Caco-2 (cell line): ENCODE measurements around the gene VENTX. TPM values are rescaled to one million over a fixed set of nuclear protein-coding genes. Genes with fewer than 3 reads are reported as not detected.

Experiments used
- Bru-seq: library from RNA; stranded (reverse); fragments of 400-500 nt; gene quantifications from one replicate; lab custom pipeline; 2021; lab: Mats Ljungman, UMichigan
- BruChase-seq, 2 experiments: library from RNA; stranded (reverse); fragments of 400-500 nt; gene quantifications; one replicate each; lab custom pipeline; 2021; lab: Mats Ljungman, UMichigan
- BruUV-seq: library from RNA; stranded (reverse); fragments of 400-500 nt; replicated peaks from 2 replicates; lab custom pipeline; 2021; lab: Mats Ljungman, UMichigan
- CTCF ChIA-PET: fragments of 300-600 bp; sonication (Branson Sonifier 250); formaldehyde crosslinking; loops from one replicate; lab custom pipeline; 2022; ENCODE audit warnings: antibody characterized with exemption; lab: Charles Lee
- POLR2A ChIA-PET: fragments of 300-600 bp; sonication (Branson Sonifier 250); formaldehyde crosslinking; loops from one replicate; lab custom pipeline; 2022; ENCODE audit warnings: antibody characterized with exemption; lab: Charles Lee
- DNase-seq, 2 experiments: peaks; one replicate each; pipeline versions ENCODE4 v3.0.0 to v3.0.0-alpha.2; 2020 to 2022
- H3K27me3 ChIP-seq: replicated peaks from 2 replicates; pipeline ENCODE4 v1.6.0; 2011; ENCODE audit warnings: low read length; ENCODE audit not compliant: control insufficient read depth, insufficient read depth
- H3K36me3 ChIP-seq: 2 replicates; pipeline ENCODE4 v1.5.1; 2011; ENCODE audit warnings: low read length; ENCODE audit not compliant: control insufficient read depth, insufficient read depth
- H3K4me1 ChIP-seq: fragments of 250-450 bp; sonication (Bioruptor Pico); 2 replicates; pipeline ENCODE4 v1.5.1; 2020; ENCODE audit warnings: mild to moderate bottlenecking
- H3K4me3 ChIP-seq: 2 replicates; pipeline ENCODE4 v1.5.1; 2011; ENCODE audit warnings: low read depth, mild to moderate bottlenecking, control low read depth, low read length
- H3K9me3 ChIP-seq: fragments of 250-450 bp; sonication (Bioruptor Pico); 2 replicates; pipeline ENCODE4 v1.5.1; 2020; ENCODE audit warnings: mild to moderate bottlenecking, moderate library complexity
- H3K27ac Mint-ChIP-seq: one replicate; pipeline ENCODE4 v1.8.0; 2022; ENCODE audit warnings: mixed read lengths; ENCODE audit not compliant: unreplicated experiment
- H3K27me3 Mint-ChIP-seq: one replicate; pipeline ENCODE4 v1.8.0; 2022; ENCODE audit warnings: mixed read lengths; ENCODE audit not compliant: insufficient read depth, unreplicated experiment
- H3K36me3 Mint-ChIP-seq: one replicate; pipeline ENCODE4 v1.8.0; 2022; ENCODE audit warnings: mild to moderate bottlenecking, mixed read lengths; ENCODE audit not compliant: insufficient read depth, unreplicated experiment
- H3K4me1 Mint-ChIP-seq: one replicate; pipeline ENCODE4 v1.8.0; 2022; ENCODE audit warnings: low read depth, mixed read lengths; ENCODE audit not compliant: unreplicated experiment
- H3K4me3 Mint-ChIP-seq: one replicate; pipeline ENCODE4 v1.8.0; 2022; ENCODE audit warnings: mild to moderate bottlenecking, moderate library complexity, mixed read lengths; ENCODE audit not compliant: unreplicated experiment
- H3K9me3 Mint-ChIP-seq: one replicate; pipeline ENCODE4 v1.8.0; 2022; ENCODE audit warnings: mixed read lengths; ENCODE audit not compliant: unreplicated experiment
- CTCF ChIP-seq, 2 experiments: fragments of 200-600 bp in 1 of 2; IDR thresholded peaks; 1 replicate in 1 of 2; 2 replicates in 1 of 2; pipeline versions ENCODE4 v1.5.1 to v1.8.0; 2011 to 2022; ENCODE audit warnings: antibody characterized with exemption in 1 of 2, control low read depth in 1 of 2, inconsistent platforms in 1 of 2, low read depth in 1 of 2, low read length in 1 of 2, mild to moderate bottlenecking in 1 of 2, moderate library complexity in 1 of 2; ENCODE audit not compliant: insufficient read depth in 1 of 2, severe bottlenecking in 1 of 2, unreplicated experiment in 1 of 2
- intact Hi-C: fragments of 100-400 bp; cut with micrococcal nuclease; formaldehyde crosslinking; loops from one replicate; pipeline ENCODE4 v1.10.0; 2022; ENCODE audit not compliant: unreplicated experiment
- long read RNA-seq: library from polyadenylated mRNA; stranded (forward); transcript quantifications from one replicate; pipeline ENCODE4 v2.0.0, GENCODE V29; 2022
- total RNA-seq: library from RNA; stranded (reverse); gene quantifications from 2 replicates; pipeline ENCODE4 v1.2.3, GENCODE V29; 2022

VENTX gene
- total RNA-seq = 0.12 TPM in 1 of 2 replicates, not detected in the other
- Bru-seq, nascent RNA = percentile 21 among the genes with signal in this experiment
- not detected for BruChase-seq, experiment 1, labeled RNA remaining after a 2-hour chase
- BruChase-seq, experiment 2, labeled RNA remaining after a 6-hour chase = percentile 13 among the genes with signal in this experiment
- long read RNA-seq = 0 reads

- DNase-seq = no peak
- Histone ChIP-seq H3K36me3 (no peaks in the 10 kb centered on the region), H3K4me3 (peak within 1 kb of the TSS; percentile 38), H3K9me3 (no peaks in the 10 kb centered on the region), H3K4me1 (peaks cover 21% of the 10 kb centered on the region), H3K27me3 (no peaks in the 10 kb centered on the region; the same call in none of the 2 replicates)
- Mint-ChIP-seq H3K36me3 (peaks cover 7% of the 10 kb centered on the region), H3K27me3 (peaks cover 3% of the 10 kb centered on the region), H3K4me3 (peak within 1 kb of the TSS; percentile 63), H3K9me3 (no peaks in the 10 kb centered on the region), H3K27ac (no peak within 1 kb of the TSS), H3K4me1 (peaks cover 9% of the 10 kb centered on the region)
- POLR2A ChIA-PET = no interaction called here
- TF ChIP-seq CTCF (IDR thresholded peaks at IDR 0.05; ENCODE audit: insufficient read depth in 1 of 2, low read depth in 1 of 2, low read length in 1 of 2, severe bottlenecking in 1 of 2, unreplicated experiment in 1 of 2) = no peak
- no TSS peak for BruUV-seq
- intact Hi-C loops = no loop called here
- CTCF ChIA-PET = no interaction called here
Measured at GRCh38 chr10:133237588-133238465, at the start of gene VENTX. VENTX (plus strand) TSS chr10:133237855; CDS start chr10:133237915, 60 bp downstream.

GRCh38 chr10:133187906-133188681 lies 49.6 kb upstream of the VENTX start:
- H3K27ac Mint-ChIP-seq = no peak overlapping the region
- H3K9me3 ChIP-seq = peaks cover 4% of the 10 kb centered on the region
- H3K4me3 ChIP-seq = no peak overlapping the region
- no peaks in the 10 kb centered on the region; the same call in 1 of the 2 replicates for H3K27me3 ChIP-seq
- H3K4me1 Mint-ChIP-seq = no peaks in the 10 kb centered on the region
- H3K36me3 Mint-ChIP-seq = no peaks in the 10 kb centered on the region
- POLR2A ChIA-PET = no interaction called here
- BruUV-seq = no TSS peak
- no peak overlapping the region for H3K4me3 Mint-ChIP-seq
- peaks cover 13% of the 10 kb centered on the region for H3K9me3 Mint-ChIP-seq
- peaks cover 13% of the 10 kb centered on the region for H3K27me3 Mint-ChIP-seq
- CTCF ChIA-PET = no interaction called here
- TF ChIP-seq CTCF (IDR thresholded peaks at IDR 0.05; ENCODE audit: insufficient read depth in 1 of 2, low read depth in 1 of 2, low read length in 1 of 2, severe bottlenecking in 1 of 2, unreplicated experiment in 1 of 2) = no peak
- no peaks in the 10 kb centered on the region for H3K4me1 ChIP-seq
- intact Hi-C loops = no loop called here
- H3K36me3 ChIP-seq = no peaks in the 10 kb centered on the region
- no peak for DNase-seq

- no peaks in the 10 kb centered on the region for H3K4me1 Mint-ChIP-seq
- peaks cover 14% of the 10 kb centered on the region for H3K27me3 Mint-ChIP-seq
- Histone ChIP-seq H3K4me1 (no peaks in the 10 kb centered on the region), H3K9me3 (peaks cover 4% of the 10 kb centered on the region), H3K4me3 (no peak overlapping the region), H3K36me3 (no peaks in the 10 kb centered on the region), H3K27me3 (no peaks in the 10 kb centered on the region; the same call in 1 of the 2 replicates)
- POLR2A ChIA-PET = no interaction called here
- intact Hi-C loops = no loop called here
- peaks cover 25% of the 10 kb centered on the region for H3K9me3 Mint-ChIP-seq
- H3K27ac Mint-ChIP-seq = no peak overlapping the region
- no peaks in the 10 kb centered on the region for H3K36me3 Mint-ChIP-seq
- no TSS peak for BruUV-seq
- no peak for TF ChIP-seq CTCF (IDR thresholded peaks at IDR 0.05; ENCODE audit: insufficient read depth in 1 of 2, low read depth in 1 of 2, low read length in 1 of 2, severe bottlenecking in 1 of 2, unreplicated experiment in 1 of 2)
- CTCF ChIA-PET = no interaction called here
- H3K4me3 Mint-ChIP-seq = no peak overlapping the region
- no peak for DNase-seq
Measured at GRCh38 chr10:133189256-133189655, 48.4 kb upstream of the VENTX start.
